ENCODE measurements around the gene OR2L2. TPM values are rescaled to one million over a fixed set of nuclear protein-coding genes. Genes with fewer than 3 reads are reported as not detected.
"Not testable (repeated sequence)": the region's sequence is repeated elsewhere in the genome, so short reads cannot be mapped to it uniquely, and the experiment has no call there.

Gene OR2L2
- total RNA-seq, 1 donor from 2014 or later = 0.14 TPM

- no peaks in the 10 kb centered on the region for H3K27me3 Mint-ChIP-seq
- no peak overlapping the region for H3K4me3 Mint-ChIP-seq (ENCODE audit: low read depth)
- H3K36me3 Mint-ChIP-seq (ENCODE audit: insufficient read depth) = no peaks in the 10 kb centered on the region
- H3K4me1 Mint-ChIP-seq (ENCODE audit: low read depth) = no peaks in the 10 kb centered on the region
- H3K27ac Mint-ChIP-seq = no peak overlapping the region
- no peak for DNase-seq (ENCODE audit: low spot score, unreplicated experiment)
- H3K9me3 Mint-ChIP-seq (ENCODE audit: low read depth) = peaks cover 54% of the 10 kb centered on the region
- no peak for TF ChIP-seq CTCF (IDR thresholded peaks at IDR 0.05; ENCODE audit: unreplicated experiment)
These were observed 17.1 kb downstream of the OR2L2 start for GRCh38 chr1:248047008-248047407.

DNA sequence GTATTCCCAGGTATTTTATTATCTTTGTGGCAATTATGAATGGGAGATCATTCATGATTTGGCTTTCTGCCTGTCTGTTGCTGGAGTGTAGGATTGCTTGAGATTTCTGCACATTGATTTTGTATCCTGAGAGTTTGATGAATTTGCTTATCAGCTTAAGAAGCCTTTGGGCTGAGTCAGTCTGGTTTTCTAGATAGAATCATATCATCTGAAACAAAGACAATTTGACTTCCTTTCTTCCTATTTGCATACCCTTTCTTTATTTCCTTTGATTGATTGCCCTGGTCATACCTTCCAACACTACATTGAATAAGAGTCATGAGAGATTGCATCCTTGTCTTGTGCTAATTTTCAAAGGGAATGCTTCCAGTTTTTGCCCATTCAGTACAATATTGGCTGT lies 24.8 kb downstream of the OR2L2 start:
- H3K36me3 Mint-ChIP-seq (ENCODE audit: insufficient read depth) = peaks cover 3% of the 10 kb centered on the region
- no peak overlapping the region for H3K4me3 Mint-ChIP-seq (ENCODE audit: low read depth)
- no peak for DNase-seq (ENCODE audit: low spot score, unreplicated experiment)
- no peak overlapping the region for H3K27ac Mint-ChIP-seq
- no peak for TF ChIP-seq CTCF (IDR thresholded peaks at IDR 0.05; ENCODE audit: unreplicated experiment)
- no peaks in the 10 kb centered on the region for H3K27me3 Mint-ChIP-seq
- H3K9me3 Mint-ChIP-seq (ENCODE audit: low read depth) = peaks cover 55% of the 10 kb centered on the region
- H3K4me1 Mint-ChIP-seq (ENCODE audit: low read depth) = no peaks in the 10 kb centered on the region

GRCh38 chr1:248055261-248055660 lies 25.4 kb downstream of the OR2L2 start:
- H3K4me1 Mint-ChIP-seq (ENCODE audit: low read depth) = no peaks in the 10 kb centered on the region
- H3K9me3 Mint-ChIP-seq (ENCODE audit: low read depth) = peaks cover 52% of the 10 kb centered on the region
- H3K27ac Mint-ChIP-seq = no peak overlapping the region
- H3K27me3 Mint-ChIP-seq = no peaks in the 10 kb centered on the region
- H3K36me3 Mint-ChIP-seq (ENCODE audit: insufficient read depth) = peaks cover 3% of the 10 kb centered on the region
- no peak for TF ChIP-seq CTCF (IDR thresholded peaks at IDR 0.05; ENCODE audit: unreplicated experiment)
- no peak for DNase-seq (ENCODE audit: low spot score, unreplicated experiment)
- no peak overlapping the region for H3K4me3 Mint-ChIP-seq (ENCODE audit: low read depth)

- no peak for DNase-seq (ENCODE audit: low spot score, unreplicated experiment)
- Mint-ChIP-seq H3K4me1 (ENCODE audit: low read depth) (no peaks in the 10 kb centered on the region), H3K9me3 (ENCODE audit: low read depth) (peaks cover 47% of the 10 kb centered on the region), H3K4me3 (ENCODE audit: low read depth) (no peak overlapping the region), H3K27me3 (no peaks in the 10 kb centered on the region), H3K27ac (no peak overlapping the region), H3K36me3 (ENCODE audit: insufficient read depth) (no peaks in the 10 kb centered on the region)
- no peak for TF ChIP-seq CTCF (IDR thresholded peaks at IDR 0.05; ENCODE audit: unreplicated experiment)
These were observed 35.2 kb downstream of the OR2L2 start for GRCh38 chr1:248065071-248065470.

- Mint-ChIP-seq H3K27me3 (no peaks in the 10 kb centered on the region), H3K9me3 (ENCODE audit: low read depth) (peaks cover 48% of the 10 kb centered on the region), H3K27ac (no peak overlapping the region), H3K4me1 (ENCODE audit: low read depth) (no peaks in the 10 kb centered on the region), H3K36me3 (ENCODE audit: insufficient read depth) (no peaks in the 10 kb centered on the region), H3K4me3 (ENCODE audit: low read depth) (no peak overlapping the region)
- no peak for DNase-seq (ENCODE audit: low spot score, unreplicated experiment)
- TF ChIP-seq CTCF (IDR thresholded peaks at IDR 0.05; ENCODE audit: unreplicated experiment) = no peak
These were observed 35.7 kb downstream of the OR2L2 start for GRCh38 chr1:248065604-248066003.

DNA sequence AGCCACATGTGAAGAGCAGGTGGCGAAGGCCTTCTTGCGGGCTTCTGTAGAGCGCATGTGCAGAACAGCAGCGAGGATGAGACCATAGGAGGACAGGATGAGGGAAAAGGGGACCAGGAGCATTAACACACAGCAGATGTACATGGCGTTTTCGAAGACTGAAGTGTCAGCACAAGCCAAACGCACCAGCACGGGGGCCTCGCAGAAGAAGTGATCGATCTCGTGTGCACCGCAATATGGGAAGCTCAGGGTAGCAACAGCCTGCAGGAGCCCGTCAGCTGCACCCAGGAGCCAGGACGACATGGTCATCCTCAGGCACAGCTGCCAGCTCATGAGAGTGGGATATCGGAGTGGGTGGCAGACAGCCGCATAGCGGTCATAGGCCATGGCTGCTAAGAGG lies 54.0 kb downstream of the OR2L2 start:
- not testable (repeated sequence) for DNase-seq (ENCODE audit: low spot score, unreplicated experiment); H3K4me3 Mint-ChIP-seq (ENCODE audit: low read depth); H3K27me3 Mint-ChIP-seq; H3K27ac Mint-ChIP-seq; H3K4me1 Mint-ChIP-seq (ENCODE audit: low read depth); H3K36me3 Mint-ChIP-seq (ENCODE audit: insufficient read depth)
- peaks cover 48% of the 10 kb centered on the region for H3K9me3 Mint-ChIP-seq (ENCODE audit: low read depth)

Other genes starting within 250 kb of the OR2L2 start
- not detected in 2 replicates for gene OR14A16, start 206.0 kb upstream of the OR2L2 start, total RNA-seq
- not detected in 2 replicates for gene OR11L1, start 188.2 kb upstream of the OR2L2 start, total RNA-seq
- gene TRIM58, start 172.9 kb upstream of the OR2L2 start, total RNA-seq = 1.1 and 1.2 TPM in 2 replicates
- 0.31 TPM in 1 of 2 replicates, not detected in the other for gene OR2W3, start 134.5 kb upstream of the OR2L2 start, total RNA-seq
- gene OR2T8, start 109.8 kb upstream of the OR2L2 start, total RNA-seq = not detected in 2 replicates
- gene OR2AJ1, start 105.2 kb upstream of the OR2L2 start, total RNA-seq = not detected in 2 replicates
- gene OR2L8, start 81.2 kb upstream of the OR2L2 start, total RNA-seq = not detected in 2 replicates
- not detected in 2 replicates for gene OR2AK2, start 64.8 kb upstream of the OR2L2 start, total RNA-seq
- not detected in 2 replicates for gene OR2L5, start 16.4 kb upstream of the OR2L2 start, total RNA-seq
- not detected in 2 replicates for gene OR2L3, start 16.8 kb downstream of the OR2L2 start, total RNA-seq
- not detected in 2 replicates for gene OR2L13, start 65.1 kb downstream of the OR2L2 start, total RNA-seq
- gene OR2M5, start 115.1 kb downstream of the OR2L2 start, total RNA-seq = not detected in 2 replicates
- not detected in 2 replicates for gene OR2M2, start 144.8 kb downstream of the OR2L2 start, total RNA-seq
- not detected in 2 replicates for gene OR2M3, start 167.2 kb downstream of the OR2L2 start, total RNA-seq
- not detected in 2 replicates for gene OR2M4, start 201.3 kb downstream of the OR2L2 start, total RNA-seq
- gene OR2T33, start 247.9 kb downstream of the OR2L2 start, total RNA-seq = not detected in 2 replicates

Data from progenitor cell of endocrine pancreas (in vitro differentiated cells).